SK-N-SH (cell line): ENCODE measurements around the gene RASA3. TPM values are rescaled to one million over a fixed set of nuclear protein-coding genes. Genes with fewer than 3 reads are reported as not detected.
"Not testable (repeated sequence)": the region's sequence is repeated elsewhere in the genome, so short reads cannot be mapped to it uniquely, and the experiment has no call there.

ENCODE experiments used
- CTCF ChIA-PET: fragments of 300-600, 350-600 bp; formaldehyde crosslinking; extraction: SDS; loops from one replicate; lab custom pipeline; 2021; lab: Yijun Ruan, JAX
- POLR2A ChIA-PET: fragments of 350-600 bp; sonication (Branson Sonifier 250); formaldehyde crosslinking; extraction: SDS; loops from one replicate; lab custom pipeline; 2020; ENCODE audit warnings: antibody characterized with exemption, inconsistent platforms; lab: Yijun Ruan, JAX
- DNase-seq: peaks from one replicate; pipeline ENCODE4 v3.0.0; 2012
- H2AFZ ChIP-seq: fragments of 200-600 bp; sonication (generic); 2 replicates; pipeline ENCODE4 v1.8.1; 2016; ENCODE audit warnings: antibody characterized with exemption, mild to moderate bottlenecking, low read depth
- H3F3A ChIP-seq: fragments of 200-600 bp; sonication (generic); replicated peaks from 2 replicates; pipeline ENCODE3; 2016; ENCODE audit warnings: antibody characterized with exemption, mild to moderate bottlenecking; ENCODE audit not compliant: insufficient read depth
- H3K27ac ChIP-seq, 2 experiments: fragments of 200-500 bp in 1 of 2; fragments of 200-600 bp in 1 of 2; sonication (Bioruptor generic) in 1 of 2; sonication (generic), shearing (Covaris generic) in 1 of 2; 2 replicates each; pipeline versions ENCODE4 v1.5.1 to v1.6.1; 2014 to 2016; ENCODE audit warnings: low read depth in 2 of 2, inconsistent platforms in 1 of 2, low read length in 1 of 2, mild to moderate bottlenecking in 1 of 2, mixed read lengths in 1 of 2
- H3K27me3 ChIP-seq: fragments of 200-600 bp; sonication (generic), shearing (Covaris generic); 2 replicates; pipeline ENCODE4 v1.6.1; 2016; ENCODE audit warnings: mixed run types; ENCODE audit not compliant: insufficient read depth
- H3K36me3 ChIP-seq, 2 experiments: fragments of 200-500 bp in 1 of 2; fragments of 200-600 bp in 1 of 2; sonication (Bioruptor generic) in 1 of 2; sonication (generic) in 1 of 2; replicated peaks in 1 of 2; 2 replicates each; pipeline versions ENCODE3 to v1.5.1; 2014 to 2016; ENCODE audit warnings: low read length in 1 of 2, mild to moderate bottlenecking in 1 of 2; ENCODE audit not compliant: insufficient read depth in 2 of 2, control insufficient read depth in 1 of 2
- H3K4me1 ChIP-seq, 2 experiments: fragments of 200-500 bp in 1 of 2; fragments of 200-600 bp in 1 of 2; sonication (Bioruptor generic) in 1 of 2; sonication (generic), shearing (Covaris generic) in 1 of 2; 2 replicates each; pipeline versions ENCODE4 v1.5.1 to v1.6.1; 2014 to 2016; ENCODE audit warnings: low read depth in 1 of 2, low read length in 1 of 2, mixed run types in 1 of 2; ENCODE audit not compliant: insufficient read depth in 2 of 2, control insufficient read depth in 1 of 2
- H3K4me2 ChIP-seq: fragments of 200-600 bp; sonication (generic), shearing (Covaris generic); 2 replicates; pipeline ENCODE4 v1.6.1; 2017; ENCODE audit warnings: mixed run types
- H3K4me3 ChIP-seq, 2 experiments: fragments of 200-500 bp in 1 of 2; fragments of 200-600 bp in 1 of 2; sonication (Bioruptor generic) in 1 of 2; sonication (generic), shearing (Covaris generic) in 1 of 2; 2 replicates each; pipeline versions ENCODE4 v1.5.1 to v1.8.1; 2014 to 2016; ENCODE audit warnings: low read depth in 2 of 2, inconsistent platforms in 1 of 2, low read length in 1 of 2, mild to moderate bottlenecking in 1 of 2, mixed read lengths in 1 of 2, moderate library complexity in 1 of 2
- H3K79me2 ChIP-seq: fragments of 200-600 bp; sonication (generic); 2 replicates; pipeline ENCODE4 v1.8.1; 2017; ENCODE audit warnings: mild to moderate bottlenecking; ENCODE audit not compliant: insufficient read depth
- H3K9ac ChIP-seq: fragments of 200-600 bp; sonication (generic); 2 replicates; pipeline ENCODE4 v1.6.1; 2017; ENCODE audit warnings: mixed run types
- H3K9me2 ChIP-seq: fragments of 200-600 bp; sonication (generic); 2 replicates; pipeline ENCODE4 v1.6.1; 2017; ENCODE audit warnings: mixed run types
- H3K9me3 ChIP-seq: fragments of 200-600 bp; sonication (generic); 2 replicates; pipeline ENCODE4 v1.6.1; 2017; ENCODE audit warnings: mixed run types, mild to moderate bottlenecking, moderate library complexity
- H4K20me1 ChIP-seq: fragments of 200-600 bp; sonication (generic); 2 replicates; pipeline ENCODE4 v1.6.1; 2017; ENCODE audit warnings: mild to moderate bottlenecking, mixed run types; ENCODE audit not compliant: insufficient read depth
- CHD2 ChIP-seq: fragments of 150-350 bp; IDR thresholded peaks from 2 replicates; pipeline ENCODE4 v1.6.1; 2018; ENCODE audit warnings: low read length; ENCODE audit not compliant: partially characterized antibody
- CTCF ChIP-seq: fragments of 200-600 bp; sonication (generic); IDR thresholded peaks from 2 replicates; pipeline ENCODE4 v1.6.1; 2017; ENCODE audit warnings: antibody characterized with exemption, mild to moderate bottlenecking, moderate library complexity
- EP300 ChIP-seq, 2 experiments: IDR thresholded peaks; 2 replicates each; pipeline versions ENCODE4 v1.4.0 to v1.6.1; 2012; ENCODE audit warnings: borderline replicate concordance in 1 of 2, low read depth in 1 of 2, low read length in 1 of 2
- FOSL2 ChIP-seq: IDR thresholded peaks from 2 replicates; pipeline ENCODE4 v1.4.0; 2012; ENCODE audit warnings: low read depth, mild to moderate bottlenecking, moderate library complexity, borderline replicate concordance
- FOXJ3 ChIP-seq: sonication (generic); formaldehyde crosslinking; IDR thresholded peaks from 2 replicates; pipeline ENCODE4 v1.5.1; 2020; ENCODE audit warnings: mild to moderate bottlenecking, missing genetic modification reagents
- GATA2 ChIP-seq: sonication (generic); formaldehyde crosslinking; IDR thresholded peaks from 2 replicates; pipeline ENCODE4 v1.5.0; 2020; ENCODE audit warnings: mild to moderate bottlenecking, missing genetic modification reagents
- IRF3 ChIP-seq: fragments of 150-350 bp; IDR thresholded peaks from 2 replicates; pipeline ENCODE4 v1.6.1; 2016; ENCODE audit warnings: mild to moderate bottlenecking, low read depth, low read length
- JUND ChIP-seq: IDR thresholded peaks from 2 replicates; pipeline ENCODE4 v1.4.0; 2012
- NFIC ChIP-seq: IDR thresholded peaks from 2 replicates; pipeline ENCODE4 v1.4.0; 2012; ENCODE audit warnings: borderline replicate concordance
- NRF1 ChIP-seq: IDR thresholded peaks from 2 replicates; pipeline ENCODE4 v1.6.1; 2012; ENCODE audit warnings: low read depth, mild to moderate bottlenecking, low read length
- TCF12 ChIP-seq: IDR thresholded peaks from 2 replicates; pipeline ENCODE4 v1.4.0; 2012
- TEAD4 ChIP-seq: IDR thresholded peaks from 2 replicates; pipeline ENCODE4 v1.4.0; 2012; ENCODE audit warnings: mild to moderate bottlenecking, borderline replicate concordance; ENCODE audit not compliant: insufficient read depth
- YY1 ChIP-seq: IDR thresholded peaks from 2 replicates; pipeline ENCODE4 v1.4.0; 2012; ENCODE audit warnings: low read depth, mild to moderate bottlenecking
- WGBS: methylation state at CpG from one replicate; pipeline ENCODE4 v1.1.6; 2017; ENCODE audit warnings: low lambda C conversion rate; 5-methylcytosine and 5-hydroxymethylcytosine counted together
- polyA plus RNA-seq, 3 experiments: library from polyadenylated mRNA; depleted of rRNA; stranded (reverse); fragments of >200 nt; gene quantifications; 2 replicates each; pipeline ENCODE4 v1.2.3, GENCODE V29; 2012

RASA3 gene
- polyA plus RNA-seq, 1 of the 3 experiments (the other 2 are of a cell fraction), result 25.1 TPM

GRCh38 chr13:114177245-114178010, 45.0 kb upstream of the RASA3 start:
- ChIA-PET POLR2A (no interaction called here), CTCF (no interaction called here)
- Histone ChIP-seq H3K9ac (no peak overlapping the region), H3K27me3 (peaks cover 5% of the 10 kb centered on the region; the same call in 1 of the 2 replicates), H3K9me3 (no peaks in the 10 kb centered on the region), H3F3A (no peaks in the 10 kb centered on the region), H4K20me1 (no peaks in the 10 kb centered on the region), H3K9me2 (no peaks in the 10 kb centered on the region), H3K27ac (no peak overlapping the region), H3K4me2 (no peak overlapping the region), H2AFZ (no peak overlapping the region), H3K36me3 (no peaks in the 10 kb centered on the region), H3K4me3 (no peak overlapping the region), H3K4me1 (no peaks in the 10 kb centered on the region; a peak in 1 of 4 replicates), H3K79me2 (no peaks in the 10 kb centered on the region)
- DNase-seq, result no peak
- TF ChIP-seq CTCF (no peak), JUND (no peak), FOSL2 (no peak), YY1 (no peak), GATA2 (no peak), CHD2 (no peak), NFIC (no peak), EP300 (IDR thresholded peaks at IDR 0.05; ENCODE audit: borderline replicate concordance in 1 of 2, low read depth in 1 of 2, low read length in 1 of 2) (no peak), FOXJ3 (CRISPR knock-in tag) (no peak), IRF3 (no peak), NRF1 (no peak), TCF12 (no peak), TEAD4 (no peak)
- WGBS, result 69% methylated on average over 6 of the region's 12 CpGs

- H3K4me2 ChIP-seq, DNase-seq, H3K27ac ChIP-seq, H4K20me1 ChIP-seq, POLR2A ChIA-PET, H2AFZ ChIP-seq, CTCF ChIA-PET, H3K27me3 ChIP-seq, H3K79me2 ChIP-seq, H3K4me1 ChIP-seq, H3K9me3 ChIP-seq, H3K9ac ChIP-seq, H3F3A ChIP-seq, H3K9me2 ChIP-seq, H3K36me3 ChIP-seq, H3K4me3 ChIP-seq: not testable (repeated sequence)
- 77% methylated on average over 9 of the region's 14 CpGs for WGBS
These were observed 44.0 kb upstream of the RASA3 start for GRCh38 chr13:114176359-114176902.
